GM19239 (cell line): ENCODE data around the gene ERC2.
"Not testable (repeated sequence)": the region's sequence is repeated elsewhere in the genome, so short reads cannot be mapped to it uniquely, and the experiment has no call there.

ENCODE experiments used
- DNase-seq: peaks from one replicate; pipeline ENCODE4 v3.0.0; 2011; ENCODE audit warnings: low spot score; ENCODE audit not compliant: insufficient read length
- FAIRE-seq: peaks from 2 replicates; lab custom pipeline; 2011; peaks lifted over from hg19 to GRCh38; lab: Jason Lieb, UNC

ERC2 gene

GRCh38 chr3:56048946-56049345, 419.3 kb downstream of the ERC2 start:
- DNase-seq (no peak), FAIRE-seq (no peak)

GRCh38 chr3:56048331-56048730, 419.9 kb downstream of the ERC2 start:
- no peak for FAIRE-seq
- DNase-seq = no peak

GRCh38 chr3:56042326-56042951, 425.8 kb downstream of the ERC2 start:
- FAIRE-seq = no peak
- DNase-seq = no peak

GRCh38 chr3:56025326-56025725, 442.9 kb downstream of the ERC2 start:
- DNase-seq (no peak), FAIRE-seq (no peak)

- FAIRE-seq = no peak
Observed at GRCh38 chr3:56023546-56023945, 444.7 kb downstream of the ERC2 start.

GRCh38 chr3:56022619-56023018, 445.6 kb downstream of the ERC2 start:
- no peak for FAIRE-seq
- DNase-seq = no peak

More at GRCh38 chr3:56023546-56023945, 444.7 kb downstream of the ERC2 start:
- DNase-seq = no peak

GRCh38 chr3:56019490-56020146, 448.6 kb downstream of the ERC2 start:
- DNase-seq = no peak
- FAIRE-seq = no peak

GRCh38 chr3:56015374-56015773, 452.9 kb downstream of the ERC2 start:
- FAIRE-seq, DNase-seq: not testable (repeated sequence)

GRCh38 chr3:56012721-56013120, 455.5 kb downstream of the ERC2 start:
- FAIRE-seq (no peak), DNase-seq (no peak)

- FAIRE-seq (no peak), DNase-seq (no peak)
Observed at GRCh38 chr3:56005196-56005805, 463.0 kb downstream of the ERC2 start.

- DNase-seq (no peak), FAIRE-seq (no peak)
Observed at GRCh38 chr3:56003129-56003528, 465.1 kb downstream of the ERC2 start.

GRCh38 chr3:56001991-56002390, 466.3 kb downstream of the ERC2 start:
- DNase-seq = no peak
- no peak for FAIRE-seq

GRCh38 chr3:56001537-56001936, 466.7 kb downstream of the ERC2 start:
- DNase-seq = no peak
- FAIRE-seq = no peak

GRCh38 chr3:55989366-55989765, 478.9 kb downstream of the ERC2 start:
- no peak for DNase-seq
- FAIRE-seq = no peak

- FAIRE-seq = no peak
- DNase-seq = no peak
Observed at GRCh38 chr3:55988905-55989304, 479.4 kb downstream of the ERC2 start.

GRCh38 chr3:55984626-55985025, 483.6 kb downstream of the ERC2 start:
- no peak for FAIRE-seq
- no peak for DNase-seq

- FAIRE-seq (no peak), DNase-seq (no peak)
Observed at GRCh38 chr3:55978953-55979352, 489.3 kb downstream of the ERC2 start.

GRCh38 chr3:55974421-55975165, 493.7 kb downstream of the ERC2 start:
- no peak for DNase-seq
- FAIRE-seq = no peak

- FAIRE-seq = no peak
- DNase-seq = no peak
Observed at GRCh38 chr3:55969634-55970033, 498.6 kb downstream of the ERC2 start.

GRCh38 chr3:55968331-55968730, 499.9 kb downstream of the ERC2 start:
- no peak for FAIRE-seq
- DNase-seq = no peak

GRCh38 chr3:55966566-55966965, 501.7 kb downstream of the ERC2 start:
- no peak for DNase-seq
- no peak for FAIRE-seq
